ENCODE results near the gene MFAP2.

DNA sequence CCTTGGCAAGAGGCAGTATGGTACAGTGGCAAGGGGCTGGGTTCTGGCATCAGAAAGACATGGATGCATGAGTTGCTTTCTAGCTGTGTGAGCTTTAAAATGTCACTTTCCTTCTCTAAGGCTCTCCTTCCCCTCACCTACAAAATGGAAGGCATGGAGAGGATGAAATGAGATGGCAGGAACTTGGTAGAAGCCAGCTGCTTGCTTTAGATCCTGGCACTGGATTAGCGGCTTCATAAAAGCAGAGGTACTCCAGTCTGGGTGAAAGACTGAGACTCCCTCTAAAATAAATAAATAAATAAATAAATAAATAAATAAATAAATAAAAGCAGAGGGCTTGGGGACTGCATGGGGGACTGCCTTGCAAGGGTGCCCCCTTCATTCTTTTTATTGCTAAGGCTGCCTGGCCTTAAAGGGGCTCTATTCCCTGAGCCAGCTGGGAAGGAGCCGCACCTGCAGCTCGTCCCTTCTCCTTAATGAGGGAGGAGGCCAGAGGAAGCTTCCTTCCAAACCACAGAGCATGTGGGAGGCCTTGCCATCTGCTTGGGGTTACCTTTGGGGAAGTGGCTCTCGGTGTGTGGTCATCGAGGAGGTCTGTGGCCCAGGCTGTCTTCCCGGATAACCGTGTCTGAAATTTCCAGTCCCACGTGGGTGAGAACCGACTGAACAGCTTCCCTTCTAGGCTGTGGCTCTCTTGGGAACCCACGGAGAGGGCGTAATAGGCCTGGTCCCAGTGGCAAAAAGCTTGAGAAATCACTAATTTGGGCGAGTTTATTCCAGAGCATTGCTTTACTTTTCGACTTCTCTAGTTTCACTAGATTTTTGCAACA lies 33.3 kb upstream of the MFAP2 start:
- TF ChIP-seq, protein P1, sequence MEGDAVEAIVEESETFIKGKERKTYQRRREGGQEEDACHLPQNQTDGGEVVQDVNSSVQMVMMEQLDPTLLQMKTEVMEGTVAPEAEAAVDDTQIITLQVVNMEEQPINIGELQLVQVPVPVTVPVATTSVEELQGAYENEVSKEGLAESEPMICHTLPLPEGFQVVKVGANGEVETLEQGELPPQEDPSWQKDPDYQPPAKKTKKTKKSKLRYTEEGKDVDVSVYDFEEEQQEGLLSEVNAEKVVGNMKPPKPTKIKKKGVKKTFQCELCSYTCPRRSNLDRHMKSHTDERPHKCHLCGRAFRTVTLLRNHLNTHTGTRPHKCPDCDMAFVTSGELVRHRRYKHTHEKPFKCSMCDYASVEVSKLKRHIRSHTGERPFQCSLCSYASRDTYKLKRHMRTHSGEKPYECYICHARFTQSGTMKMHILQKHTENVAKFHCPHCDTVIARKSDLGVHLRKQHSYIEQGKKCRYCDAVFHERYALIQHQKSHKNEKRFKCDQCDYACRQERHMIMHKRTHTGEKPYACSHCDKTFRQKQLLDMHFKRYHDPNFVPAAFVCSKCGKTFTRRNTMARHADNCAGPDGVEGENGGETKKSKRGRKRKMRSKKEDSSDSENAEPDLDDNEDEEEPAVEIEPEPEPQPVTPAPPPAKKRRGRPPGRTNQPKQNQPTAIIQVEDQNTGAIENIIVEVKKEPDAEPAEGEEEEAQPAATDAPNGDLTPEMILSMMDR (IDR thresholded peaks at IDR 0.05; ENCODE audit: insufficient read depth, low read length, poor library complexity, severe bottlenecking) = no peak
- no peak for TF ChIP-seq EZH2phosphoT487 (conservative IDR thresholded peaks at IDR 0.05; ENCODE audit: low read length)

Measured in SU-DHL-6 (cell line).